ENCODE measurements around the gene PHF5A. TPM values are rescaled to one million over a fixed set of nuclear protein-coding genes. Genes with fewer than 3 reads are reported as not detected.

The PHF5A gene
- total and polyA plus RNA-seq, 2 donors (not counting 3 experiments of a cell fraction or from before 2014, with no cell fraction given): 61.1 to 63.7 TPM

GRCh38 chr22:41474872-41475451 lies 6.5 kb upstream of the PHF5A start:
- no peak overlapping the region for H2AFZ ChIP-seq (ENCODE audit: low read depth, low read length)
- dilution Hi-C loops (cut with MboI; ENCODE audit: extremely low pct_ligation_motif_present, low sequenced_read_pairs) (no loop called here), intact Hi-C loops (cut with micrococcal nuclease) (no loop called here)
- no peaks in the 10 kb centered on the region for H3K9me3 ChIP-seq (replicated peaks; ENCODE audit: control insufficient read depth, insufficient read depth, low read length)
- peaks cover 67% of the 10 kb centered on the region for H3K79me2 ChIP-seq (ENCODE audit: control insufficient read depth, insufficient read depth, low read length)
- TF ChIP-seq POLR2AphosphoS5 (IDR thresholded peaks at IDR 0.05; ENCODE audit: insufficient read depth, low read depth, low read length): no peak
- no peak for TF ChIP-seq GATA2 (IDR thresholded peaks at IDR 0.05; ENCODE audit: insufficient read depth, insufficient read length, low read depth, low read length)
- TF ChIP-seq, protein P1, sequence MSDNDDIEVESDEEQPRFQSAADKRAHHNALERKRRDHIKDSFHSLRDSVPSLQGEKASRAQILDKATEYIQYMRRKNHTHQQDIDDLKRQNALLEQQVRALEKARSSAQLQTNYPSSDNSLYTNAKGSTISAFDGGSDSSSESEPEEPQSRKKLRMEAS (IDR thresholded peaks at IDR 0.05; ENCODE audit: insufficient read depth, insufficient read length): no peak
- TF ChIP-seq JUN (IDR thresholded peaks at IDR 0.05; ENCODE audit: borderline replicate concordance, insufficient read depth, insufficient read length, low read depth): no peak
- TF ChIP-seq, protein P2, sequence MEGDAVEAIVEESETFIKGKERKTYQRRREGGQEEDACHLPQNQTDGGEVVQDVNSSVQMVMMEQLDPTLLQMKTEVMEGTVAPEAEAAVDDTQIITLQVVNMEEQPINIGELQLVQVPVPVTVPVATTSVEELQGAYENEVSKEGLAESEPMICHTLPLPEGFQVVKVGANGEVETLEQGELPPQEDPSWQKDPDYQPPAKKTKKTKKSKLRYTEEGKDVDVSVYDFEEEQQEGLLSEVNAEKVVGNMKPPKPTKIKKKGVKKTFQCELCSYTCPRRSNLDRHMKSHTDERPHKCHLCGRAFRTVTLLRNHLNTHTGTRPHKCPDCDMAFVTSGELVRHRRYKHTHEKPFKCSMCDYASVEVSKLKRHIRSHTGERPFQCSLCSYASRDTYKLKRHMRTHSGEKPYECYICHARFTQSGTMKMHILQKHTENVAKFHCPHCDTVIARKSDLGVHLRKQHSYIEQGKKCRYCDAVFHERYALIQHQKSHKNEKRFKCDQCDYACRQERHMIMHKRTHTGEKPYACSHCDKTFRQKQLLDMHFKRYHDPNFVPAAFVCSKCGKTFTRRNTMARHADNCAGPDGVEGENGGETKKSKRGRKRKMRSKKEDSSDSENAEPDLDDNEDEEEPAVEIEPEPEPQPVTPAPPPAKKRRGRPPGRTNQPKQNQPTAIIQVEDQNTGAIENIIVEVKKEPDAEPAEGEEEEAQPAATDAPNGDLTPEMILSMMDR (IDR thresholded peaks at IDR 0.05; ENCODE audit: extremely low read depth in 1 of 2, insufficient read depth in 1 of 2, low read depth in 1 of 2, low read length in 2 of 2): no peak
- TF ChIP-seq MYC (IDR thresholded peaks at IDR 0.05; ENCODE audit: low read depth, low read length): no peak
- H4K20me1 ChIP-seq (replicated peaks; ENCODE audit: control insufficient read depth, extremely low read depth, insufficient read depth, low read length): no peaks in the 10 kb centered on the region
- no peak overlapping the region for H3K27ac ChIP-seq (ENCODE audit: insufficient read depth, low read depth, low read length)
- H3K9me1 ChIP-seq (replicated peaks; ENCODE audit: control insufficient read depth, extremely low read depth, insufficient read depth, low read length): no peaks in the 10 kb centered on the region
- H3K27me3 ChIP-seq (ENCODE audit: control insufficient read depth in 2 of 2, insufficient read depth in 2 of 2, low read length in 2 of 2): no peaks in the 10 kb centered on the region
- no TSS peak for BruUV-seq (replicated peaks)
- CTCF ChIA-PET: interaction anchor here (0.7 to 1.1 kb wide), 3 partner anchors 52 to 147 kb away, joined by 3 to 5 read pairs (median 4); no protein-coding TSS in a partner anchor
- POLR2A ChIA-PET: no interaction called here
- no peak overlapping the region for H3K9ac ChIP-seq (replicated peaks; ENCODE audit: extremely low read depth, insufficient read depth, low read length)
- no peak for DNase-seq (ENCODE audit: low read depth, low spot score)
- H3K36me3 ChIP-seq (ENCODE audit: control insufficient read depth in 2 of 2, extremely low read depth in 1 of 2, insufficient read depth in 2 of 2, low read length in 2 of 2): no peaks in the 10 kb centered on the region
- no peak overlapping the region for H3K4me2 ChIP-seq (ENCODE audit: insufficient read depth, low read length)
- H3K4me1 ChIP-seq (ENCODE audit: control insufficient read depth, extremely low read depth, insufficient read depth, low read length): peaks cover 3% of the 10 kb centered on the region
- H3K4me3 ChIP-seq (replicated peaks in 1 of 3; ENCODE audit: insufficient read depth in 1 of 3, low read depth in 1 of 3, low read length in 3 of 3): no peak overlapping the region
- no peak for FAIRE-seq

All from endothelial cell of umbilical vein (primary cell).